ENCODE measurements around the gene HSPA8. TPM values are rescaled to one million over a fixed set of nuclear protein-coding genes. Genes with fewer than 3 reads are reported as not detected.

Gene HSPA8
- total RNA-seq, 2 donors from 2014 or later, result 565 to 901 TPM

DNA sequence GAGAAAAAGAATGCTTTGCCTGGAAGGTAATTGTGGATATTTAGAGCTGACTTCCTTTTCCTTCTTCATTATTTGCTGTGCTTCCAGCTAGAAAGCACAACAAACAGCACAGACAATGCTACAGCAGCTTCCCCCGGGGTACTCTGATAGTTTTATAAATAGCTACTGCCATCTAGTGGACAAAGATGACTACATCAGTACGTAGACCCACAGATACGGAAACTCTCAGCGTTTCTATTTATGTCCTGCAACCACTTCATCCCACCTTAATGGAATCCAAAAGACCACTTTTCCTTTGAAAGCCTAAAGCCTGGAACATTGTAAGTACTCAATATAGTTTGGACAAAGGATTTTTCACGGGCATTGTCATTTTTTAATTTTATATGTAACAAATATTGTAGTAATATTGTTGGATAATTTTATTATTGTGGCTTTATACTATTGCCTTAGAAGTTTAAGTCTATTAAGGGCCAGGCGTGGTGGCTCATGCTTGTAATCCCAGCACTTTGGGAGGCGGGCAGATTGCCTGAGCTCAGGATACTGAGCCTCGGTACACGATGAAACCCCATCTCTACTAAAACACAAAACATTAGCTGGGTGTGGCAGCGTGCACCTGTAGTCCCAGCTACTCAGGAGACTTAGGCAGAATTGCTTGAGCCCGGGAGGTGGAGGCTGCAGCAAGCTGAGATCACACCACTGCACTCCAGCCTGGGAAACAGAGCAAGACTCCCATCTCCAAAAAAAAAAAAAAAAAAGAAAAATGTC is 7.5 kb downstream of the HSPA8 start:
- Histone ChIP-seq H3K36me3 (peaks cover 16% of the 10 kb centered on the region), H3K9ac (ENCODE audit: low read depth in 2 of 2, low read length in 2 of 2) (no peak overlapping the region), H3K4me1 (peaks cover 9% of the 10 kb centered on the region), H3K4me3 (no peak overlapping the region), H3K27me3 (no peaks in the 10 kb centered on the region), H3K9me3 (no peaks in the 10 kb centered on the region), H3K27ac (no peak overlapping the region)
- no peak for DNase-seq
- intact Hi-C loops (cut with DNase I), result loop anchor here (10.0 kb wide), 1 partner anchor 170 kb away; the partner anchor contains the start of gene JHY
- TF ChIP-seq, protein P1, sequence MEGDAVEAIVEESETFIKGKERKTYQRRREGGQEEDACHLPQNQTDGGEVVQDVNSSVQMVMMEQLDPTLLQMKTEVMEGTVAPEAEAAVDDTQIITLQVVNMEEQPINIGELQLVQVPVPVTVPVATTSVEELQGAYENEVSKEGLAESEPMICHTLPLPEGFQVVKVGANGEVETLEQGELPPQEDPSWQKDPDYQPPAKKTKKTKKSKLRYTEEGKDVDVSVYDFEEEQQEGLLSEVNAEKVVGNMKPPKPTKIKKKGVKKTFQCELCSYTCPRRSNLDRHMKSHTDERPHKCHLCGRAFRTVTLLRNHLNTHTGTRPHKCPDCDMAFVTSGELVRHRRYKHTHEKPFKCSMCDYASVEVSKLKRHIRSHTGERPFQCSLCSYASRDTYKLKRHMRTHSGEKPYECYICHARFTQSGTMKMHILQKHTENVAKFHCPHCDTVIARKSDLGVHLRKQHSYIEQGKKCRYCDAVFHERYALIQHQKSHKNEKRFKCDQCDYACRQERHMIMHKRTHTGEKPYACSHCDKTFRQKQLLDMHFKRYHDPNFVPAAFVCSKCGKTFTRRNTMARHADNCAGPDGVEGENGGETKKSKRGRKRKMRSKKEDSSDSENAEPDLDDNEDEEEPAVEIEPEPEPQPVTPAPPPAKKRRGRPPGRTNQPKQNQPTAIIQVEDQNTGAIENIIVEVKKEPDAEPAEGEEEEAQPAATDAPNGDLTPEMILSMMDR (IDR thresholded peaks at IDR 0.05), result peak; percentile 62

DNA sequence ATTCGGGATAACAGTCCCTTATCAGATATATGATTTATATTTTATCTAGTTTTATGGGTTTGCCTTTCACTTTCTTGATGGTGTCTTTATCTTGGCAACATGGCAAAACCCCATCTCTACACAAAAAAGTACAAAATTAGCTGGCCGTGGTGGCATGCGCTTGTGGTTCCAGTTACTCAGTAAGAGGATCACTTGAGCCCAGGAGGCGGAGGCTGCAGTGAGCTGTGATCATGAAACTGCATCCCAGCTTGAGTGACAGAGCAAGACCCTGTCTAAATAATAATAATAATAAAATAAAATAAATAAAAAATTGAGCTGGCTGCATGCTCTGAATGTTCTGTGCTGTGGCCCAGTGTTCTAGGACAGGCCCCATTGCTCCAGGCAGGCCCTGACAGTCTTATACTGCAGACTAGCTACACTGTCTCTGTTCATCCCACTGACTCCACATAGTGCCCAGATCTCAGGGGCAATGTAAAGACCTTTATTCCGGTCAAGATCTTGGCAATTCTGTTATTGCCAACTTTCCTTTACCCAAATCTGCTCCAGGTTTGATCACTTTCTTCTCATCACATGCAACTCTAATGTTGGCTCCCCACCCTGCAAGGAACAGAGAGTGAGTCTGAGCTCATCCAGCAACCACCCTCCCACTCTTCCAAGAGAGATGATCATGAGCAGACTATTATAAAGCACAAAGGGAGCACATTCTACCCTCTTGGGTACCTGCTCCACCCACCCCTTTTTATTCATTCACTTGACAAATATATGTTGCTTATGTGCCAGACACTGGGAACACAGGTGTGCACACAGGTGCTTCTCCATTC is 8.8 kb downstream of the HSPA8 start:
- no peaks in the 10 kb centered on the region for H3K9me3 ChIP-seq
- no peaks in the 10 kb centered on the region for H3K27me3 ChIP-seq
- H3K9ac ChIP-seq (ENCODE audit: low read depth in 2 of 2, low read length in 2 of 2), result no peak overlapping the region
- peaks cover 10% of the 10 kb centered on the region for H3K36me3 ChIP-seq
- TF ChIP-seq, protein P1 (IDR thresholded peaks at IDR 0.05), result no peak
- DNase-seq, result no peak
- no peaks in the 10 kb centered on the region for H3K4me1 ChIP-seq
- no peak overlapping the region for H3K27ac ChIP-seq
- intact Hi-C loops (cut with DNase I), result loop anchor here (10.0 kb wide), 1 partner anchor 168 kb away; the partner anchor contains the start of gene JHY
- no peak overlapping the region for H3K4me3 ChIP-seq

DNA sequence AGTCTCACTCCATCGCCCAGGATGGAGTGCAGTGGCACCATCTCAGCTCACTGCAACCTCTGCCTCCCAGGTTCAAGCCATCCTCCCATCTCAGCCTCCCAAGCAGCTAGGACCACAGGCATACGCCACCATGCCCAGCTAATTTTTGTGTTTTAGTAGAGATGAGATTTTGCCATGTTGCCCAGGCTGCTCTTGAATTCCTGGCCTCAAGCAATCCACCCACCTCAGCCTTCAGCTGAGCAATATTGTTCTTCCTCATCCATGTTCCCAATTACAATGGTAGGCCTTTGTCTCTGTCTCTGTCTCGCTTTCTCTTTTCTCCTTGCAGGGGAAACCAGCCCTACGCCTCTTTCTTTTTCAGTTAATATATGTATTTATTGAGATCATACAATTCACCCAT is 10.3 kb downstream of the HSPA8 start:
- Histone ChIP-seq H3K27me3 (no peaks in the 10 kb centered on the region), H3K9ac (ENCODE audit: low read depth in 2 of 2, low read length in 2 of 2) (no peak overlapping the region), H3K27ac (no peak overlapping the region), H3K36me3 (peaks cover 3% of the 10 kb centered on the region), H3K4me3 (no peak overlapping the region), H3K4me1 (no peaks in the 10 kb centered on the region), H3K9me3 (no peaks in the 10 kb centered on the region)
- intact Hi-C loops (cut with DNase I), result loop anchor here (10.0 kb wide), 1 partner anchor 167 kb away; the partner anchor contains the start of gene JHY
- TF ChIP-seq, protein P1 (IDR thresholded peaks at IDR 0.05), result no peak
- no peak for DNase-seq

DNA sequence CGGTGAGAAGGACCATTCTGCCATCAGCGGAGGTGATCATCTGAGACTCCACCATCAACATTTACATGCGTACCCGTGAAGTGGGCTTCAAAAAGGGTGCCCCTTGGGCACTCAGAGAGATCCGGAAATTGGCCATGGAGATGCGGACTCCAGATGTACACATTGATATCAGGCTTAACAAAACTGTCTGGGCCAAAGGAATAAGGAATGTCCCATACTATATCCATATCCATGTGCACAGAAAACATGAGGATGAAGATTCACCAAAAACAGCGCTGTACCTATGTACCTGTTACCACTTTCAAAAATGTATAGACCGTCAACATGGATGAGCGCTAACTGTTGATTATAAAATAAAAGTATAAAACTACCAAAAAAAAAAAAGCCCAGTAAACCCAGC is 10.8 kb downstream of the HSPA8 start:
- DNase-seq, result no peak
- no peak overlapping the region for H3K4me3 ChIP-seq
- no peaks in the 10 kb centered on the region for H3K4me1 ChIP-seq
- H3K27ac ChIP-seq, result no peak overlapping the region
- TF ChIP-seq, protein P1 (IDR thresholded peaks at IDR 0.05), result no peak
- no peaks in the 10 kb centered on the region for H3K9me3 ChIP-seq
- intact Hi-C loops (cut with DNase I), result loop anchor here (10.0 kb wide), 1 partner anchor 166 kb away; the partner anchor contains the start of gene JHY
- H3K9ac ChIP-seq (ENCODE audit: low read depth in 2 of 2, low read length in 2 of 2), result no peak overlapping the region
- H3K36me3 ChIP-seq, result peaks cover 2% of the 10 kb centered on the region
- H3K27me3 ChIP-seq, result no peaks in the 10 kb centered on the region

DNA sequence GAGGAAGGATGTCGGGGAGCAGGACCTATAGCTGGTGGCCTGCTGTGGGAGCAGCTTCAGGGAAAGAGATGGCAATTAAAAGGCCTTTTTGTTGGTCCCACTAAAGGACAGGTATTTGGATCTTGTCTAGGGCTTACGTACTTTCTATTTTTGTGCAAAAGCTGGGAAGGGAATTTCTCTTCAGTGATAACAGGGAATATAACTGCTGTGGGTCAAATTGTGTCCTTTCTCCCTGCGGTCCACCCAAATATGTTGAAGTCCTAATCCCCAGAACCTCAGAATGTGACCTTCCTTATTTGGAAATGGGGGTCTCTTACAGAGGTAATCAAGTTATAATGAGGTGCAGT is 14.0 kb downstream of the HSPA8 start:
- no peak overlapping the region for H3K4me3 ChIP-seq
- no peaks in the 10 kb centered on the region for H3K36me3 ChIP-seq
- no peaks in the 10 kb centered on the region for H3K9me3 ChIP-seq
- no peak overlapping the region for H3K27ac ChIP-seq
- no peaks in the 10 kb centered on the region for H3K27me3 ChIP-seq
- no peak overlapping the region for H3K9ac ChIP-seq (ENCODE audit: low read depth in 2 of 2, low read length in 2 of 2)
- no peaks in the 10 kb centered on the region for H3K4me1 ChIP-seq
- intact Hi-C loops (cut with DNase I), result no loop called here
- TF ChIP-seq, protein P1 (IDR thresholded peaks at IDR 0.05), result no peak
- no peak for DNase-seq

All from colonic mucosa (tissue), 4 donors.